GM13977 (cell line): ENCODE data around the gene TKT.

ENCODE experiments used
- DNase-seq: peaks from one replicate; pipeline ENCODE4 v3.0.0; 2012; ENCODE audit warnings: low spot score
- CTCF ChIP-seq: IDR thresholded peaks from 2 replicates; pipeline ENCODE4 v1.5.1; 2012; ENCODE audit warnings: mild to moderate bottlenecking, control low read depth; ENCODE audit not compliant: insufficient read depth; ENCODE audit errors: extremely low read depth, missing control alignments
- in situ Hi-C: fragments of 300-500 bp; cut with MboI; formaldehyde crosslinking; loops from one replicate; pipeline ENCODE4 v1.12.0; 2022; ENCODE audit warnings: low sequenced_read_pairs, low pct_unique_long_range_greater_than_20kb, mixed read lengths, inconsistent platforms; ENCODE audit not compliant: unreplicated experiment

The TKT gene

DNA sequence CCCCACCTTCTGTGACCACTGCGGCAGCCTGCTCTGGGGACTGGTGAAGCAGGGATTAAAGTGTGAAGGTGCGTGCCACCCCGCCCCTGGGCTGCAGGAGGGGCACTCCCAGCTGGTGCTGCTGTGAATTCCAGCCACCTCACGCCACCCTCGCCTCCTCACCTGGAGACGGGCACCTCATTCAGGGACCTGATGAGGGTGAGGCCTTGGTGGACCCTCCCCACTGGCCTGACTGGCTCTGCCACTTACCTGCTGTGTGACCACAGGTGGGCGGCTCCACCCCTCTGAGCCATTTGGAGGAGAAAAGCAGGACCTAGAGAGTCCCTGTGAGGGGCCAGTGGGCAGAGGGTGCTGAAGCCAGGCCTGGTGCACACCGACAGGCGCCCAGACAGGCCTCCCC, 72.3 kb downstream of the TKT start:
- in situ Hi-C loops = no loop called here
- TF ChIP-seq CTCF = no peak
- DNase-seq = no peak

GRCh38 chr3:53182764-53183355, 73.0 kb downstream of the TKT start:
- no peak for DNase-seq
- in situ Hi-C loops = no loop called here
- no peak for TF ChIP-seq CTCF

- no peak for TF ChIP-seq CTCF
- in situ Hi-C loops = no loop called here
- no peak for DNase-seq
Measured at GRCh38 chr3:53181528-53181927, 74.3 kb downstream of the TKT start.

GRCh38 chr3:53181024-53181371, 74.8 kb downstream of the TKT start:
- no peak for TF ChIP-seq CTCF
- in situ Hi-C loops = no loop called here
- no peak for DNase-seq

GRCh38 chr3:53180305-53181023, 75.4 kb downstream of the TKT start:
- TF ChIP-seq CTCF = no peak
- DNase-seq = peak; percentile 88
- in situ Hi-C loops = no loop called here

GRCh38 chr3:53179580-53179979, 76.2 kb downstream of the TKT start:
- in situ Hi-C loops = no loop called here
- no peak for DNase-seq
- no peak for TF ChIP-seq CTCF
